Glomerular endothelial cell (primary cell): ENCODE data around the gene SPP1. TPM values are rescaled to one million over a fixed set of nuclear protein-coding genes. Genes with fewer than 3 reads are reported as not detected.
"Not testable (repeated sequence)": the region's sequence is repeated elsewhere in the genome, so short reads cannot be mapped to it uniquely, and the experiment has no call there.

Experiments used
- DNase-seq: peaks from one replicate; pipeline ENCODE4 v3.0.0-alpha.2; 2011; ENCODE audit warnings: low read depth, low spot score; ENCODE audit errors: extremely low read depth
- total RNA-seq: library from RNA; depleted of rRNA; stranded (reverse); fragments of >200 nt; gene quantifications from 2 replicates; pipeline ENCODE4 v1.2.3, GENCODE V29; 2015

The SPP1 gene
- total RNA-seq, result 6.7 and 33.4 TPM in 2 replicates

- no peak for DNase-seq
Measured at GRCh38 chr4:87975466-87975865, at the start of gene SPP1. Gene SPP1, plus strand, starts transcription at chr4:87975714. Its CDS starts 1,182 bp downstream, at chr4:87976896.

- DNase-seq, result no peak
Measured at GRCh38 chr4:87926554-87927098, 48.9 kb upstream of the SPP1 start.

DNA sequence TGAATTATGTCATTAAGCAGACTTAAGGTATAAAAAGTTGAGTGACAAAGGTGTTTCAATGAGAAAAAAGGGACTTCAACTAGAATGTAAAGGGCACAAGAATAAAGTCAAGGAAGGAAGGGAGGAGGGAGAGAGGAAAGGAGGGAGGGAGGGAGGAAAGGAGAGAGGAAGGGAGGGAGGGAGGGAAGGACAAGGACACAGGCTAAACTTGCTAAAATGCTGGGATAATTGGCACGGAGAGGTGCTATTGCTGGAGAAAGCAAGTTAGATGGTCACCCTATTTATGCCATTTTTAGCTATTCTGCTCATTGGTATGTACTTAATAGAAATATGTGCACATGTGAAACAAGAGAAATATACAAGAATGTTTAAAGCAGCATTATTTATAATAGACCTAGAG is 44.9 kb upstream of the SPP1 start:
- no peak for DNase-seq

GRCh38 chr4:87931932-87932331 is 43.6 kb upstream of the SPP1 start:
- no peak for DNase-seq

DNA sequence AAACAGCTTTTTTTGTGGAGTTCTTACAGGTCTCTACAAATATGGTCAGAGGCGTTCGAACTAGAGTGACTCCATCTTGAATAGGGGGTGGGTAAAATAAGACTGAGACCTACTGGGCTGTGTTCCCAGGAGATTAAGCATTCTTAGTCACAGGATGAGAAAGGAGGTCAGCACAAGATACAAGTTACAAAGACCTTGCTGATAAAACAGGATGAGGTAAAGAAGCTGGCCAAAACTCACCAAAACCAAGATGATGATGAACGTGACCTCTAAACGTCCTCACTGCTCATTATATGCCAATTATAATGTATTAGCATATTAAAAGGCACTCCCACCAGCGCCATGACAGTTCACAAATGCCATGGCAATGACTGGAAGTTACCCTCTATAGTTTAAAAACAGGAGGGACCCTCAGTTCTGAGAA is 42.8 kb upstream of the SPP1 start:
- no peak for DNase-seq

- no peak for DNase-seq
Measured at GRCh38 chr4:87933337-87933736, 42.2 kb upstream of the SPP1 start.

DNA sequence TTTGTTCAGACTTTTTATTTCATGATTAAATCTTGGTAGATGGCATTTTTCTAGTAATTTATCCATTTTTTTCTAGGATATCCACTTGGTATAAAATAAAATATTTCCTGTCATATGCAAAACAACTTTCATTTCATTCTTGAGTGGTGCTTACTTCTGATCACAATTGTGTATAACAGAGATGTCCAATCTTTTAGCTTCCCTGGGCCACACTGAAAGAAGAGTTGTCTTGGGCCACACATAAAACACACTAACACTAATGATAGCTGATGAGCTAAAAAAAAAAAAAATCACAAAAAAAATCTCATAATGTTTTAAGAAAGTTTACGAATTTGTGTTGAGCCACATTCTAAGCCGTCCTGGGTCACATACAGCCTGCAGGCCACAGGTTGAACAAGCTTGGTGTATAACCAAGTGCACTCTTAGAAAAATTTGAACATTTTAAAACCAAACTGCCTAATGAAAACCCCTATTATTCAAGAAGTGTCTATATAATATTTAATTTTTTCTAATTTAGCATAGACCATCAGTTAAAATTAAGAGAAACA is 41.3 kb upstream of the SPP1 start:
- no peak for DNase-seq

DNA sequence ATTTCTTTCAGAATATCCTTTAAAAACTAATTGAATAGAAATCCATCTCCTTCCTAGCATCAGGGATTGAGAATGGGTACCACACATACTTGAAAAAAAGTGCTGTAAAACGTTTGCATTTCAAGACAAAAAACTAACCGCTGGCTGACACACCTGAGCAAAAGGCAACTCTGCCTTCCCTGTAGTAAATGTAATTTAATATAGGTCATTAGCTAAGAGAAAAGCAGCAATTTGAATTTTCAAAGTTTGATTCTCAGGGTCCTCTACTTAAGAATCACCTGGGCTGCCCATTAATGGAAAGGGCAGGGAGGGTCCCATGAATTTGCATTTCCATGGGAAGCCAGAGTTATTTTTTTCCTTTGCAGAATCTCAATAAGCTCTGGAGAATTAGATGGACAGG is 40.5 kb upstream of the SPP1 start:
- no peak for DNase-seq

DNA sequence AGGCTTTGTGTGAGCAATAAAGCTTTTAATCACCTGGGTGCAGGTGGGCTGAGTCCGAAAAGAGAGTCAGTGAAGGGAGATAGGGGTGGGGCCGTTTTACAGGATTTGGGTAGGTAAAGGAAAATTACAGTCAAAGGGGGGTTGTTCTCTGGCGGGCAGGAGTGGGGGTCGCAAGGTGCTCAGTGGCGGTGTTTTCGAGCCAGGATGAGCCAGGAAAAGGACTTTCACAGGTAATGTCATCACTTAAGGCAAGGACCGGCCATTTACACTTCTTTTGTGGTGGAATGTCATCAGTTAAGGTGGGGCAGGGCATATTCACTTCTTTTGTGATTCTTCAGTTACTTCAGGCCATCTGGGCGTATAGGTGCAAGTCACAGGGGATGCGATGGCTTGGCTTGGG is 39.6 kb upstream of the SPP1 start:
- not testable (repeated sequence) for DNase-seq

GRCh38 chr4:87937523-87937922 is 38.0 kb upstream of the SPP1 start:
- DNase-seq, result no peak

DNA sequence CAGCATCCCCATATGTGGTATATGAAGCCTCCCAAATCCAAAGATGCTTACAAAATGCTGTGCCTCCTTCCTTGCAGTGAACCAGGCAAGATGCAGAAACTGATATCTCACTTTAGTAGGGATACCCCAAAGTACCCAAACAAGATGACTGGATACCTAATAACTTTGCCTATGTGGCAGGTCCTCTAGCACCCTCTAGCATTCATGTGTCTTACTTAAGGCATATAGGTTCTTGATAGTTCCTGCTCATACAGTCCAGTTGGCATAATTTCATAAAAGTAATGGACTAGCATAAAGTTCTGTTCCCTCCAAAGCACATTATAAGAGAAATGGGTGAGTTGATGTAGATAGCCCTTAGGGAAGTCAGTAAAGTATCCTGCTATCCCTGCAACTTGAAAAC is 36.8 kb upstream of the SPP1 start:
- DNase-seq, result no peak

- DNase-seq, result no peak
Measured at GRCh38 chr4:87939978-87940690, 35.4 kb upstream of the SPP1 start.

DNA sequence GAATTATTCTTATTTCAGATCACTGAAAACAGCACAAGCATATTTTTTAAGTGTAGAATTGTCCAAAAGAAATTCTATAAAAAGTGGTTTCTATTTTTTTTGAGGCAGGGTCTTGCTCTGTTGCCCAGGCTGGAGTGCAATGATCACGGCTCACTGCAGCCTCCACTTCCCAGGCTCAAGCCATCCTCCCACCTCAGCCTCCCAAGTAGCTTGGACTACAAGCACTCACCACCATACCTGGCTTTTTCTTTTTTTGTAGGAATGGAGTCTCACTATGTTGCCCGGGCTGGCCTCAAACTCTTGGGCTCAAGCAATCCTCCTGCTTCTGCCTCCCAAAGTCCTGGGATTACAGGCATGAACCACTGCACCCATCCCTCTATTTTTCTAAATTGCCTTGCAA is 34.7 kb upstream of the SPP1 start:
- not testable (repeated sequence) for DNase-seq

DNA sequence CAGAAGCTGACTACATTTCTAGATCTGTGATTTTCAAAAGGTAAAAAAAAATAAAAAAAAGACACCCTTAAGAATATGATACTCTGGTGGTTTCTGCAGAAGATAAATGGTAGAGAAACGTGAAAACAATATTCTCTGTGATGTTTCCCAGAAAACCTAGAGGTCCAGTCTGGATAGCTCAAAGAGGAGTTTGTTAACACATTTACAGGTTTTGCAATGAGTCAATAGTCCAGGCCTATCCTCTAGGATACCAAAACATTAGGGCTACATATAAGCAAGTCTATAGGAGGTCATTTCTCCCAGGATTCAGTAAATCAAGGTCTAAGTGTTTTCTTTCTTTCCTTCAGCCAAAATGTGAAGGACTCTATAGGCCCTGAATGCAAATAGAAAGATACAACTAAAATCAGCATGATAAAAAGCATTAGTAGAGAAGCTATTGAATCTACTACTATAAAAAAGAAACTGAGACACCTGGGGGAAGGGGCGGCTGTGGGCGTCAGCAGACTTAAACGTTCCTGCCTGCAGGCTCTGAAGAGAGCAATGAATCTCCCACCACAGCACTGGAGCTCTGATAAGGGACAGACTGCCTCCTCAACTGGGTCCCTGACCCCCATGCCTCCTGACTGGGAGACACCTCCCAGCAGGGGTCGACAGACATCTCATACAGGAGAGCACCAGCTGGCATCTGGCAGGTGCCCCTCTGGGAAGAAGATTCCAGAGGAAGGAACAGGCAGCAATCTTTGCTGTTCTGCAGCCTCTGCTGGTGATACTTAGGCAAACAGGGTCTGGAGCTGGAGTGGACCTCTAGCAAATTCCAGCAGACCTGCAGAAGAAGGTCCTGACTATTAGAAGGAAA is 33.7 kb upstream of the SPP1 start:
- DNase-seq, result no peak

- no peak for DNase-seq
Measured at GRCh38 chr4:87943660-87944149, 31.8 kb upstream of the SPP1 start.

GRCh38 chr4:87944967-87945366 is 30.5 kb upstream of the SPP1 start:
- no peak for DNase-seq

DNA sequence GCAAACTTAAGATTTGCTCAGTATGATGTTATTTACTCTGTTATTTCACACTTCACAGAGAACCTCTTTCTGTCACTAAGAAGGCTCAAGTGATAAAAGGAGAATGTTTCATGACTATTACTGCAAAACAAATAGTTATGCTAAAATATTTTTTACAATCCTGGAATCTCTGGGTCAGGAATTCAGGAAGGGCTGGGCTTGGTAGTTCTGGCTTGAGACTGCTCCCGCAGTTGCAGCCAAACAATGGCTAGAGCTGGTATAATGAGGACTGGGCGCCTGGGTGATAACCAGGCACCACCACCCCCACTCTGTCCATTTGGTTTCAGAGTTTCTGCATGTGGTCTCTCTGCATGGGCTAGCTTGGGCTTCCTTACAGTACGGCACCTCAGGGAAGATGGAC is 28.7 kb upstream of the SPP1 start:
- DNase-seq, result no peak

DNA sequence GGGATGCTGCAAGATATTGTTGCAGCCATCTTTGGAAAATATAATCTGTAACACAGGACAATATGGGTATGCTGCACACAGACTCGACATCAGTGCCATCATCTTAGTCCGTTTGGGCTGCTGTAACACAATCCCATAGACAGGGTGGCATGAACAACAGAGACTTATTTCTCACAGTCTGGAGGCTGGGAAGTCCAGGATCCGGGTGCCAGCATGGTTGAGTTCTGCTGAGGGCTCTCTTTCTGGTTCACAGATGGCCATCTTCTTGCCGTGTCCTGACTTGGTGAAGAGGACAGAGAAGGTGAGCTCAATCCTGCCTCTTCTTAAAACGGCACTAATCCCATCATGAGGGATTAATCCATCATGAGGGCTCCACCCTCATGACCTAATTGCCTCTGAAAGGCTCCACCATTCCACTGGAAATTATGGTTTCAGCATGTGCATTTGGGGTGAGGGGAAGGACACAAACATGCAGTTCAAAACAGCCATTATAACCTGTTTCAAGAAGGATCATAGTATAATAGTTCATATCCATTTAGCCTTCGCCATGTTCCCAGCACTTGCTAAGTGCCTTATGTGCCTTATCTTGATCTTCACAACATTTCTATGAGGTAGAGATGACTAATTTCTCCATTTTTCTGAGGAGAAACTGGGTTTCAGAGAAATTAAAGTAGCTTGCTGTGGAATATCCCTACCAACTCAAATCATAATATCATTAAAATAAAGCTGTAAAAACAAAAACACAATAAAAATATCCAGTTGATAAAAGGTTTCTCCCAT is 27.9 kb upstream of the SPP1 start:
- no peak for DNase-seq

DNA sequence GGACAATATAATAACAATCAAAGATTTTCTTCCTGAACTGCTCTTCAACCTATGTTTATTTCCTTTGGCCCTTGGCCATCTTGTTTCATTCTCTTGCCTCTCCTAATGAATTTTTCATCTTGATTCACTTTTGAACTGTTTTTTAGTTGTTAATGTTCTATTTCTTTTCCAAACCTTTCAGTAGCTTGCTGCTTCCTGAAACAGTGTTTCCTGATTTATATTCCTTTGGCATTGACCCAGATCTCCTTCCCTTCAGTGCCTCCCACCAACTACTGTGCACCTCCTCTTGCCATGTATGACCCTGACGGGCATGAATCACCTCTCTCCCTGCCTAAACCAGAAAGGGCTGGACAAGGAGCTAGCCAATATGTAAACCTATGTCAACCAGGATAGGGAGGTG is 25.6 kb upstream of the SPP1 start:
- peak; percentile 41 for DNase-seq

DNA sequence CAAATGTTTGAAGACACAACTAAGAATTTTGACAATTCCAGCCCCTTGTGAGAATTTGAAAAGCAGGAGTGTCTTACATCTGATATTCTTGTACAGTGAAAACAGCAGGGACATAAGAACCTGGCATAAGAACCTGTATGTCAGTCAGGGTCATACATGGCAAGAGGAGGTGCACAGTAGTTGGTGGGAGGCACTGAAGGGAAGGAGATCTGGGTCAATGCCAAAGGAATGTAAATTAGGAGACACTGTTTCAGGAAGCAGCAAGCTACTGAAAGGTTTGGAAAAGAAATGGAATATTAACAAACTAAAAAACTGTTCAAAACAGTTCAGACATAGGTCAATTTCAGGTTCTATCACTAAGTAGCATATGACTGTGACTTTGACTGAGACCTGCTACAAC is 25.0 kb upstream of the SPP1 start:
- no peak for DNase-seq
